Activated naive CD8-positive, alpha-beta T cell (primary cell): ENCODE measurements around the gene MARCHF3.
A peak's percentile ranks its signal among the peaks of the same experiment; 100 is the strongest.
"Not testable (repeated sequence)": the region's sequence is repeated elsewhere in the genome, so short reads cannot be mapped to it uniquely, and the experiment has no call there.

ENCODE experiments used
- H3K27ac Mint-ChIP-seq: one replicate; pipeline ENCODE4 v1.8.0; 2021; ENCODE audit warnings: mixed read lengths
- H3K27me3 Mint-ChIP-seq: one replicate; pipeline ENCODE4 v1.8.0; 2021; ENCODE audit warnings: mixed read lengths
- H3K36me3 Mint-ChIP-seq: one replicate; pipeline ENCODE4 v1.8.0; 2021; ENCODE audit warnings: mixed read lengths
- H3K4me1 Mint-ChIP-seq: one replicate; pipeline ENCODE4 v1.8.0; 2021; ENCODE audit warnings: low read depth, mixed read lengths
- H3K4me3 Mint-ChIP-seq: one replicate; pipeline ENCODE4 v1.8.0; 2021; ENCODE audit warnings: mild to moderate bottlenecking, mixed read lengths
- H3K9me3 Mint-ChIP-seq: one replicate; pipeline ENCODE4 v1.8.0; 2021; ENCODE audit warnings: low read depth, mixed read lengths

Gene MARCHF3

DNA sequence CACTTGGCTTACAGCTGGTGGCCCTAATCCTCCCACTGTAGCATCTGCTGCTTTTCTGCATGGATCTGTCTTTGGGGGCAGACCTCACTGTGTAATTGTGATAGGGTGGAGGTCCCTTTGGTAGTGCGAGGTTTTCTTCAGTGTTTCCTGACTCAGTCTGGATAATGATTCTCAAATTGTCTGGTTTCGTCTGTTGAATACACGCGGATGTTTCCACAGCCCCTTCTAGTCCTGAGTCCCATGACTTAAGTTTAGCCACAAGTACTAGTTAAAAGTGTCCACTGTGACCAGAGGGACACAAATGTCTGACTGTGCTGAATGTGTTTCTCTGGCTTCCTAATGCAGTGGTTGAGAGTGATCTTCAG, 182.9 kb downstream of the MARCHF3 start:
- no peaks in the 10 kb centered on the region for H3K27me3 Mint-ChIP-seq
- H3K9me3 Mint-ChIP-seq: no peaks in the 10 kb centered on the region
- no peak overlapping the region for H3K4me3 Mint-ChIP-seq
- H3K4me1 Mint-ChIP-seq: peaks cover 58% of the 10 kb centered on the region
- peak overlapping the region; percentile 19 for H3K27ac Mint-ChIP-seq
- peaks cover 2% of the 10 kb centered on the region for H3K36me3 Mint-ChIP-seq

DNA sequence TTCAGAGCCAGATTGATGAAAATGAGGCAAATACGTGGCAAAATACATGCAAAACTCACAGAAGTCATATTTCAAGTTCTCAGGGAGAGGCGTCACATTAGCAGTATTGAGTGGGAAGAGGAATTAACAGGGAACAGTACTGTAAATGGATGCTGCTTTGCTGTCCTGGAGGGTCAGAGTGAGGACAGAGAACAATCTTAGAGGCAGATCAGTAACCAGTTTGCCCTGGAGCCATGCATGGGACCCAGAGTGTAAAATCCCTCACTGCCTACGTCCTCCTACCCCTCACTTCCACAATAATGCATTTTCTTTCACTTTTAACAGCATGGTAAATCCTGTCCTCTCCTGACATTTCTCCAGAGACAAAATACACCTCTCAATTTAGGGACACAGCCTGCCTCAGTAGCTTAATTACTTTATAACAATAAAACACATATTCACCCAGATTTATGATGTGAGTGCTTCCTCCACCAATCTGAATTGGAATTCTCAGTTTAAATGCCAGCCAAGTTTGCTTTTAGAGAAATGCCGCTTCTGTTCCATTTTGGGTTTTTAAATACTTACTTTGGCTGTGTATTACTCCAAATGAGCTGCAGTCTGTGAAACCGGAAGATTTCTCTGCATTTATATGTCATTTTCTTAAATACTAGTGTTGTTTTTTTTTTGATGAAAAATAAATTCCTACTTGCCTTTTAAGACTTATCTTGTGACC, 183.5 kb downstream of the MARCHF3 start:
- H3K4me3 Mint-ChIP-seq: no peak overlapping the region
- H3K4me1 Mint-ChIP-seq: peaks cover 53% of the 10 kb centered on the region
- no peaks in the 10 kb centered on the region for H3K27me3 Mint-ChIP-seq
- H3K27ac Mint-ChIP-seq: peak overlapping the region; percentile 19
- H3K36me3 Mint-ChIP-seq: peaks cover 2% of the 10 kb centered on the region
- H3K9me3 Mint-ChIP-seq: no peaks in the 10 kb centered on the region

DNA sequence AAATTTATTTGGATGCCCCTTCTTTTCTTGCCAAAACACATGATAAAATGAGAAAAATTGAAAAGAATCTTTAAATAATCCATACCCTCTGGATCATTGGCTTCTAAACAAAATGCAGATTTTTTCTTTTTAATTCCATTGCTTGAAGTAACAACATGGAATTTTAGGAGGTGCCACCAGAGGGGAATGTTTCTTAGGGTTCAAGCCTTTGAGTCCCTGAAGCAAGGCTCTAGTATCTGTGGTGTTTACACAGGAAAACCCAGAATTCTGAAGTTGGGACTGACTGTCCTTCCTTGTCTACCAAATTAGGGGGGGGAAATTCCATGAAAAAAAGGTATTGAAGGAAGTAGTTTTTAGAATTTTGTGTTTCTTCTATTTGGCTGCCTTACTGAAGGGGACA, 184.0 kb downstream of the MARCHF3 start:
- Mint-ChIP-seq H3K27ac (no peak overlapping the region), H3K27me3 (no peaks in the 10 kb centered on the region), H3K36me3 (peaks cover under 1% of the 10 kb centered on the region), H3K4me3 (no peak overlapping the region), H3K4me1 (peaks cover 47% of the 10 kb centered on the region), H3K9me3 (no peaks in the 10 kb centered on the region)

DNA sequence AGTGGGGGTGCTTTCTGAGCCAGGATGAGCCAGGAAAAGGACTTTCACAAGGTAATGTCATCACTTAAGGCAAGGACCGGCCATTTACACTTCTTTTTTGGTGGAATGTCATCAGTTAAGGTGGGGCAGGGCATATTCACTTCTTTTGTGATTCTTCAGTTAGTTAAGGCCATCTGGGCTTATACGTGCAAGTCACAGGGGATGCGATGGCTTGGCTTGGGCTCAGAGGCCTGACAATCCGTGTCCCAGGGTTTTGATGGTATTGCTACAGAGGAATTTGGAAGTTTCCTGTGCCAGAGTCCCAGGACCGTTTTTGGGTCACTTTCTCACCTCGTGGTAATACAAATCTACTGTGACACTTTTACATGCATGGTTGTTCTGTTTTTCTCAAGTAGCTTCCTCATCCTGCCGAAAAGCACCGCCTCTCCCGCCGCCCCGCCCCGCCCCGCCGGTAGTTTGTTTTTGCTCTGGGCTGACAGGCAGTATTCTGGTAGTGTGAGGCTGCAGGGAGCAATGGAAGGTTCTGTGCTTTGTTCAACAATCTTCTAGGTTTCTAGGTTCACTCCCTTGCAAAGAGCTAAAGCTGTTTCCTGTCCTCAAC, 184.8 kb downstream of the MARCHF3 start:
- H3K4me3 Mint-ChIP-seq: peak overlapping the region; percentile 42
- not testable (repeated sequence) for H3K36me3 Mint-ChIP-seq, H3K9me3 Mint-ChIP-seq, H3K27me3 Mint-ChIP-seq
- H3K4me1 Mint-ChIP-seq: peaks cover 40% of the 10 kb centered on the region
- peak overlapping the region; percentile 73 for H3K27ac Mint-ChIP-seq

DNA sequence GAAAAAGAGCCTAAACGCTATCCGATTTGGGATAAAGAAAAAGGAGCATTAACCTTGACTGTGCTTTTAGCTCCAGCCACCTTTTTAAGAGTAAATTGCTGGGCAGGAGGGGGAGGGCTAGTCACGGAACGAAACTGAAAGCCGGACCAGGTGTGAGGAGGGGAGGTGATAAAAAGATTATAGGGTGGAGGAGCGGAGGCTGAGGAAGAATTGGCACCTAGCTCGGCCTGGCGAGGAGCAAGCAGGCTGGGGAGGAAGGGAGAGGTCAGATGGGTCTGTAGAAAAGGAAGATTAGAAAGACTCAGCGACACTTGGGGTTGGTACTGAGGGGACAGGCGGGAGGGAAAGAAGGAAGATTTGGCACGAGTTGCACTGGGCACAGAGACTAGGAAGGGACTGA, 187.0 kb downstream of the MARCHF3 start:
- not testable (repeated sequence) for H3K27me3 Mint-ChIP-seq, H3K4me3 Mint-ChIP-seq, H3K36me3 Mint-ChIP-seq

DNA sequence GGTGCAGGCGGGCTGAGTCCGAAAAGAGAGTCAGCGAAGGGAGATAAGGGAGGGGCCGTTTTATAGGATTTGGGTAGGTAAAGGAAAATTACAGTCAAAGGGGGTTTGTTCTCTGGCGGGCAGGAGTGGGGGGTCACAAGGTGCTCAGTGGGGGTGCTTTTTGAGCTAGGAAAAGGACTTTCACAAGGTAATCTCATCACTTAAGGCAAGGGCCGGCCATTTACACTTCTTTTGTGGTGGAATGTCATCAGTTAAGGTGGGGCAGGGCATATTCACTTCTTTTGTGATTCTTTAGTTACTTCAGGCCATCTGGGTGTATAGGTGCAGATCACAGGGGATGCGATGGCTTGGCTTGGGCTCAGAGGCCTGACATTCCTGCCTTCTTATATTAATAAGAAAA, 191.0 kb downstream of the MARCHF3 start:
- not testable (repeated sequence) for H3K27ac Mint-ChIP-seq

More for the DNA sequence above, 187.0 kb downstream of the MARCHF3 start:
- not testable (repeated sequence) for H3K9me3 Mint-ChIP-seq, H3K27ac Mint-ChIP-seq
- peaks cover 36% of the 10 kb centered on the region for H3K4me1 Mint-ChIP-seq

DNA sequence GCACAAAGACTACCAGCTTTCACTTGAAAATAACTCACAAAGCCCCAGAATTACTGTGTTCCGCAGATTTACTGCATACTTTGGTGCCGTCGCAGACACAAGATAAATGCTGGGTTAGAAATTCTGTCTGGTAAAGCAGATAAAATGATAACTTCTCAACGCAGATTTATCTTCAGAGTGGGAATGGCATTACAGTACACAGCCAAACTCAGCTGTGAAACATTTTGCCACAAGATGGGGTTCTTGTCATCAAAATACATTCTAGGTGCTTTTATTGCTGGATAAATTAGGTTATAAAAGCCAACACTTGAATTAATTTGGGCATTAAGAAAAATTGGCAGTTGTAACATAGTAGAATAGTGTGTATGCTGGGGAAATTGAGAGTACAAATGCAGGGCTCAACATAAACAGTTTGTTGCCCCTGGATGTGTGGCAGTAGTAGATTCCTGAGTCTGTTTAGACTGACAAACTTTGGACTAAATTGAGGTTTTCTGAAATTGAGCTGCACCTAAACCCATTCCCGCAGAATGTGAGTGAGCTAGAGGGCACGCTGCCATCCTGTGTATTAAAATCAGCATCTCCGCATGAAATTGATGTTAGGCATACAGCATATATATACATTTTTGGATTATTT, 192.3 kb downstream of the MARCHF3 start:
- H3K4me1 Mint-ChIP-seq: no peaks in the 10 kb centered on the region
- no peaks in the 10 kb centered on the region for H3K27me3 Mint-ChIP-seq
- H3K4me3 Mint-ChIP-seq: no peak overlapping the region
- H3K36me3 Mint-ChIP-seq: peaks cover 6% of the 10 kb centered on the region
- no peak overlapping the region for H3K27ac Mint-ChIP-seq
- H3K9me3 Mint-ChIP-seq: no peaks in the 10 kb centered on the region

More for the DNA sequence above, 191.0 kb downstream of the MARCHF3 start:
- not testable (repeated sequence) for H3K9me3 Mint-ChIP-seq, H3K4me1 Mint-ChIP-seq, H3K36me3 Mint-ChIP-seq, H3K27me3 Mint-ChIP-seq, H3K4me3 Mint-ChIP-seq

DNA sequence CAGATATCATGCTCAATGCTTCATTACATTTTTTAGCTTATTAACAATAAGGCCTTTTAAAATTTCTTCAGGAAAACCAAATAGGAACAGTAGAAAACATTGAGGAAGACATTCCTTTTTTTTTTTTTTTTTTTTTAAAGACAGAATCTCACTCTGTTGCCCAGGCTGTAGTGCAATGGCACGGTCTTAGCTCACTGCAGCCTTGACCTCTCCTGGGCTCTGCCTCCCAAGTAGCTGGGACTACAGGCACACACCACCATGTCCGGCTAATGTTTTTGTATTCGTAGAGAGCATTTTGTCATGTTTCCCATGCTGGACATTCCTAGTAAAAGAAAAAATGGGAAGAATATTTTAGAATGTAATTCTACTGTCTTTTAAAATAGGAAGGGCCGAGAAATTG, 193.1 kb downstream of the MARCHF3 start:
- Mint-ChIP-seq H3K27me3 (no peaks in the 10 kb centered on the region), H3K36me3 (peaks cover 6% of the 10 kb centered on the region), H3K4me3 (no peak overlapping the region)

DNA sequence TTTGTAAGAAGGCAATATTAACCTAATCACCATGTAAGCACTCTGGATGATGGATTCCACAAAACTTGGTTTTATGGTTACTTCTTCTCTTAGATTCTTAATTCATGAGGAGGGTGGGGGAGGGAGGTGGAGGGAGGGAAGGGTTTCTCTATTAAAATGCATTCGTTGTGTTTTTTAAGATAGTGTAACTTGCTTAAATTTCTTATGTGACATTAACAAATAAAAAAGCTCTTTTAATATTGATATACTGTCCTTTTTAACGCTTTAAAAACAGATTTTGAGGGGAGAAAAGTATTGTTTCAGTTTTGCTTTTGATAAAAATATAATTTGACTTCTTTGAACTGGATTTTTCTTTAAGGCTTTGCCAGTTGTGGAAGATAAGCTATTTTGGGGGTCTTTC, 193.6 kb downstream of the MARCHF3 start:
- Mint-ChIP-seq H3K9me3 (no peaks in the 10 kb centered on the region), H3K27ac (no peak overlapping the region), H3K27me3 (no peaks in the 10 kb centered on the region), H3K36me3 (peaks cover 6% of the 10 kb centered on the region), H3K4me3 (no peak overlapping the region), H3K4me1 (no peaks in the 10 kb centered on the region)

More for the DNA sequence above, 193.1 kb downstream of the MARCHF3 start:
- Mint-ChIP-seq H3K4me1 (no peaks in the 10 kb centered on the region), H3K9me3 (no peaks in the 10 kb centered on the region), H3K27ac (no peak overlapping the region)

DNA sequence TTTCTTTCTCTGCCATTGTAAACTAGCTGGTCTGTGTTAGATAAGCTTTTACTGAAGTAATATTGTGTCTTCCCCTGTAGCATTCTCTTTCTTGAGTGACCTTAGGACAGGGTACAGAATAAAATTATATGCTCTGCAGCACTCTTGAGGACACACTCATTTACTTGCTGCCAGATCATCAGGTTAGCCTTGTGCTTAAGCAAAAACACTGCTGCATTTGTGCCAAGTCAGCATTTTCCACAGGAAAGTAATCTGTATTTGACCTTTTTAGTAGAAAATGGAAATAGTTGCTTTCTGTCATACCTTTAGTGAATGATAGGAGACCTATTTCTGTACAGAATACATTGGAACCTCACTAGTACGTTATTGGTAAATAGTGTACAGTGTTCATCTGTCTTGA, 199.2 kb downstream of the MARCHF3 start:
- Mint-ChIP-seq H3K36me3 (peaks cover 15% of the 10 kb centered on the region), H3K4me1 (no peaks in the 10 kb centered on the region), H3K27me3 (no peaks in the 10 kb centered on the region), H3K27ac (no peak overlapping the region), H3K9me3 (no peaks in the 10 kb centered on the region), H3K4me3 (no peak overlapping the region)

DNA sequence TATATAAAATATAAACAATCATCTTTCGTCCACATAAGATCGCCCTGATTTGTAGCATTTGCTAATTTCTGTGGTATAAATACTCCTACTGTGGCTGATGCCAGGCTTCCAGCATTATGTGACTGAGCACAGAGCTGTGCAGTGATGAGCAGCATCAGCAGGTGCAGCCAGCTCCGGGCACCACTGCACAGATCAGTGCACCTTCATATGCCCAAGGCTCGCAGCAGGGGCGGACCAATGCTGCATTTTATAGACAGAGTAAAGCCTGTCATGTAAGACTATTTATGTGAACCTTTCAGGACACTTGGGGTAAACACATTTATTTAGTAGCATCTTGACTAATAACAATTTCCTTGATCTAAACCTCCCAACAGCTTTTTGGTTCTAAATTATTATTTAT, 200.3 kb downstream of the MARCHF3 start:
- no peaks in the 10 kb centered on the region for H3K4me1 Mint-ChIP-seq
- H3K9me3 Mint-ChIP-seq: no peaks in the 10 kb centered on the region
- H3K36me3 Mint-ChIP-seq: peaks cover 21% of the 10 kb centered on the region
- no peaks in the 10 kb centered on the region for H3K27me3 Mint-ChIP-seq
- no peak overlapping the region for H3K4me3 Mint-ChIP-seq
- H3K27ac Mint-ChIP-seq: no peak overlapping the region

DNA sequence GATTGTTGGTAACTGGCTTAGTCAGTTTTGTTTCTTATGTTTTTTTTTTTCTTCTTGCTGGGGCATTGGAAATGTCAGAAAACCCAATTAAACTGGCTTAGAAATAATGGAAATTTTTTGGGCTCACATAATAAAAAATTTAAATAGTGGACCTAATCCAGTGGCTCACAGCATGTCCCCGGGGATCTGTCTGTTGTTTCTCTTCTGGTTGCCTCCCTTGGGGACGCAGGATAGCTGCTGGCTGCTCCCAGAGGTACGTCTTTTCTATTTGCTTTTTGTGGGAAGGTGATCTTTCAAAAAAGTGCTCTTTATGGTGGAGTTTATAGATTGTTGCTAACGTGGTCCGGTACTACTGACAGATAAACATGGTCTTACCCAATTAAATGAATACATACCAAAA, 201.3 kb downstream of the MARCHF3 start:
- H3K4me1 Mint-ChIP-seq: no peaks in the 10 kb centered on the region
- H3K36me3 Mint-ChIP-seq: peaks cover 19% of the 10 kb centered on the region
- H3K4me3 Mint-ChIP-seq: no peak overlapping the region
- no peaks in the 10 kb centered on the region for H3K9me3 Mint-ChIP-seq
- no peaks in the 10 kb centered on the region for H3K27me3 Mint-ChIP-seq
- H3K27ac Mint-ChIP-seq: no peak overlapping the region

DNA sequence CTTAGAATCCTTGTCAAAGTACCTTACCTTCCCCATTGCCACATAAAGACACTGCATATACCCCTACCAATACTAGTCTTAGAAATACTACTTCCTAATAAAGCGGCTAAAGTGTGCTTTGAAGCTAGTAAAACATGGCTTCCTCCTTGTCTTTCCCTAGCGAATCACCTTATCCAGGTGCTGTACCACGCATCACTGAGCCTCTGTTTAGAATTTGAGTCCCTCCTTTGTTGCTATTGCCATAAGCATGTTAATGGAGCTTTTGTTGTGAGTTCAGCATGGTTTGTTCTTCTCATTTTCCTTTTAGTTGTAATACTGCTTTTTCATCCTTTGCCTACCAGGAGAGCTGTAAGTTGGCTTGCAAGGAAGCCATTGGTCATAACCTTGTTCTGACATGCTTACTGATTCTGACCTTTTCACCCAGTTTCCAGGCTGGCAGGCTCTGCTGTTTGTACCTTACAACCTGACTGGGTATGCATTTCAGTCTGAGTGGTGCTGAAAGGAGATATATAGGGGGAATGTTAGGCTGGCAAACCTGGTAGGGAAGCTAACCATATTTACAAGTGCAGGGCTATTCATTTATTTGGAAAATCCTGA, 203.6 kb downstream of the MARCHF3 start:
- H3K36me3 Mint-ChIP-seq: peaks cover 17% of the 10 kb centered on the region

DNA sequence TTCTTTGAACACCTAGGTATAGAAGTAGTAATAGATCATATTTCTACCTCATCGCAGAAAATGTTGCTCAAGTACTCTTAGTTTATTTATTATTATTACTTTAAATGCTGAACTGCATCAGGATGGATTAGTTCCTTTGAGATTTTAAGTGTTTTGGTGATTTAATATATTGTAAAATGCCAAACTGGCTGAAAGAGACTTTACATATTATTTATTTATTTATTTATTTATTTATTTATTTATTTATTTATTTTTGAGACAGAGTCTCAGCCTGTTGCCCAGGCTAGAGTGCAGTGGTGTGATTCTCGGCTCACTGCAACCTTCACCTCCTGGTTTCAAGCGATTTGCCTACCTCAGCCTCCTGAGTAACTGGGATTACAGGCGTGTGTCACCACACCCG, 211.1 kb downstream of the MARCHF3 start:
- Mint-ChIP-seq H3K36me3 (peaks cover 15% of the 10 kb centered on the region), H3K27ac (no peak overlapping the region), H3K27me3 (no peaks in the 10 kb centered on the region), H3K9me3 (no peaks in the 10 kb centered on the region), H3K4me3 (no peak overlapping the region), H3K4me1 (peaks cover under 1% of the 10 kb centered on the region)

More for the DNA sequence above, 203.6 kb downstream of the MARCHF3 start:
- Mint-ChIP-seq H3K4me3 (no peak overlapping the region), H3K27ac (no peak overlapping the region), H3K4me1 (no peaks in the 10 kb centered on the region), H3K27me3 (no peaks in the 10 kb centered on the region), H3K9me3 (no peaks in the 10 kb centered on the region)

DNA sequence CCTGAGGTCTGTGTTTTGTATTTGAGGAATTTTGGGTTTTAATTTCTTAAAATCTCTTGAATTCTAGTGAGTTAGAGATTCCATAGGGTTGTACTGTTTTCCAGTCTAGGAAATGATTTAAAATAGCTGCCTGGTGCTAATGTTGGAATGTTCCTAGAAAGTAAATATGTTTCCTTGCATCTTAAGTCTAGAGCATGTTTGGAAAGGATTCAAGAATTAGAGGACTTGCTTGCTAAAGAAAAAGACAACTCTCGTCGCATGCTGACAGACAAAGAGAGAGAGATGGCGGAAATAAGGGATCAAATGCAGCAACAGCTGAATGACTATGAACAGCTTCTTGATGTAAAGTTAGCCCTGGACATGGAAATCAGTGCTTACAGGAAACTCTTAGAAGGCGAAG, 211.6 kb downstream of the MARCHF3 start:
- H3K4me3 Mint-ChIP-seq: no peak overlapping the region
- H3K36me3 Mint-ChIP-seq: peaks cover 17% of the 10 kb centered on the region
- peaks cover 1% of the 10 kb centered on the region for H3K4me1 Mint-ChIP-seq
- H3K27me3 Mint-ChIP-seq: no peaks in the 10 kb centered on the region
- no peak overlapping the region for H3K27ac Mint-ChIP-seq
- H3K9me3 Mint-ChIP-seq: no peaks in the 10 kb centered on the region
